ENCODE data around the gene TMEM217. TPM values are rescaled to one million over a fixed set of nuclear protein-coding genes. Genes with fewer than 3 reads are reported as not detected.
A peak's percentile ranks its signal among the peaks of the same experiment; 100 is the strongest.

TMEM217 gene
- total and polyA plus RNA-seq, 2 of the 8 experiments (the other 6 are each of a cell fraction or from before 2014, with no cell fraction given), result 0.60 to 1.1 TPM

- H4K20me1 ChIP-seq (replicated peaks in 1 of 2; ENCODE audit: control insufficient read depth in 1 of 2, insufficient read depth in 2 of 2, low read length in 2 of 2), result no peaks in the 10 kb centered on the region
- FAIRE-seq, result no peak
- H3K9ac ChIP-seq (replicated peaks in 1 of 4; ENCODE audit: extremely low read depth in 1 of 4, low read depth in 3 of 4, low read length in 3 of 4), result no peak overlapping the region
- no peak overlapping the region for H2BK5ac ChIP-seq (ENCODE audit: low read depth, low read length)
- no peak overlapping the region for H4K8ac ChIP-seq (ENCODE audit: extremely low read depth, insufficient read depth, low read length)
- no peak overlapping the region for H3K4me2 ChIP-seq (ENCODE audit: insufficient read depth in 1 of 2, low read depth in 2 of 2, low read length in 2 of 2)
- H3K36me3 ChIP-seq (ENCODE audit: control insufficient read depth in 2 of 4, insufficient read depth in 4 of 4, low read length in 3 of 4), result no peaks in the 10 kb centered on the region
- no peak for DNase-seq (ENCODE audit: low read depth in 1 of 2, low spot score in 2 of 2)
- H4K5ac ChIP-seq (ENCODE audit: insufficient read length, low read depth, low read length), result no peak overlapping the region
- no peak overlapping the region for H2BK12ac ChIP-seq (ENCODE audit: low read depth, low read length)
- H3K18ac ChIP-seq (ENCODE audit: extremely low read depth, low read length), result no peak overlapping the region
- H2BK20ac ChIP-seq (ENCODE audit: low read length), result no peak overlapping the region
- no peak overlapping the region for H3K4me3 ChIP-seq (ENCODE audit: extremely low read depth in 1 of 4, insufficient read depth in 2 of 4, low read depth in 3 of 4, low read length in 4 of 4)
- H2AK5ac ChIP-seq (ENCODE audit: low read depth, low read length), result no peak overlapping the region
- no peak overlapping the region for H3K56ac ChIP-seq (replicated peaks; ENCODE audit: insufficient read length, low read depth, low read length)
- H3K27me3 ChIP-seq (replicated peaks in 1 of 4; ENCODE audit: control insufficient read depth in 3 of 4, extremely low read depth in 1 of 4, insufficient read depth in 3 of 4, low read length in 3 of 4), result no peaks in the 10 kb centered on the region
- H3K14ac ChIP-seq (ENCODE audit: insufficient read length), result no peak overlapping the region
- no peaks in the 10 kb centered on the region for H3K79me2 ChIP-seq (ENCODE audit: control insufficient read depth in 1 of 2, insufficient read depth in 2 of 2, low read length in 2 of 2)
- H2BK120ac ChIP-seq (replicated peaks; ENCODE audit: low read depth, low read length), result no peak overlapping the region
- H3K23ac ChIP-seq (ENCODE audit: insufficient read length), result no peak overlapping the region
- no peaks in the 10 kb centered on the region for H3K79me1 ChIP-seq (ENCODE audit: low read depth, low read length)
- ChIA-PET CTCF (ENCODE audit: partially characterized antibody) (interaction anchor here (0.6 to 1.3 kb wide), 4 partner anchors 25 to 1131 kb away, joined by 3 to 5 read pairs (median 3); no protein-coding TSS in a partner anchor), POLR2A (ENCODE audit: partially characterized antibody) (no interaction called here)
- no peak overlapping the region for H2AFZ ChIP-seq (ENCODE audit: low read length)
- no peaks in the 10 kb centered on the region for H3K4me1 ChIP-seq (replicated peaks in 1 of 4; ENCODE audit: control insufficient read depth in 3 of 4, insufficient read depth in 4 of 4, low read length in 3 of 4)
- no peaks in the 10 kb centered on the region for H3K23me2 ChIP-seq (ENCODE audit: low read depth, low read length)
- H3K27ac ChIP-seq (ENCODE audit: low read depth, low read length), result no peak overlapping the region
- H3K4ac ChIP-seq (replicated peaks; ENCODE audit: insufficient read length, low read depth, low read length), result no peak overlapping the region
- no peak overlapping the region for H4K91ac ChIP-seq (replicated peaks; ENCODE audit: insufficient read length, low read length)
- no peaks in the 10 kb centered on the region for H3K9me3 ChIP-seq (ENCODE audit: insufficient read depth in 2 of 2, low read depth in 1 of 2, low read length in 1 of 2)
- TF ChIP-seq ASH2L (IDR thresholded peaks at IDR 0.05; ENCODE audit: low read length) (no peak), MAFK (IDR thresholded peaks at IDR 0.05; ENCODE audit: low read depth, low read length) (0 out of 2 replicates have a peak, but pooled peaks have one; percentile 32)
- H2BK15ac ChIP-seq (ENCODE audit: low read length), result no peak overlapping the region
Observed at GRCh38 chr6:37237789-37238188, 20.2 kb downstream of the TMEM217 start.
